C4-2B (cell line): ENCODE data around the gene ODF2.
"Not testable (repeated sequence)": the region's sequence is repeated elsewhere in the genome, so short reads cannot be mapped to it uniquely, and the experiment has no call there.

Source experiments
- H3K27ac ChIP-seq: fragments of 450-650 bp; 2 replicates; pipeline ENCODE4 v1.5.1; 2017
- ZFX ChIP-seq: fragments of 450-650 bp; IDR thresholded peaks from 2 replicates; pipeline ENCODE4 v1.6.1; 2017
- TF ChIP-seq, protein P1 (sequence below): fragments of 450-650 bp; conservative IDR thresholded peaks from 2 replicates; pipeline ENCODE4 v1.5.1; 2017; ENCODE audit warnings: mild to moderate bottlenecking

ODF2 gene

DNA sequence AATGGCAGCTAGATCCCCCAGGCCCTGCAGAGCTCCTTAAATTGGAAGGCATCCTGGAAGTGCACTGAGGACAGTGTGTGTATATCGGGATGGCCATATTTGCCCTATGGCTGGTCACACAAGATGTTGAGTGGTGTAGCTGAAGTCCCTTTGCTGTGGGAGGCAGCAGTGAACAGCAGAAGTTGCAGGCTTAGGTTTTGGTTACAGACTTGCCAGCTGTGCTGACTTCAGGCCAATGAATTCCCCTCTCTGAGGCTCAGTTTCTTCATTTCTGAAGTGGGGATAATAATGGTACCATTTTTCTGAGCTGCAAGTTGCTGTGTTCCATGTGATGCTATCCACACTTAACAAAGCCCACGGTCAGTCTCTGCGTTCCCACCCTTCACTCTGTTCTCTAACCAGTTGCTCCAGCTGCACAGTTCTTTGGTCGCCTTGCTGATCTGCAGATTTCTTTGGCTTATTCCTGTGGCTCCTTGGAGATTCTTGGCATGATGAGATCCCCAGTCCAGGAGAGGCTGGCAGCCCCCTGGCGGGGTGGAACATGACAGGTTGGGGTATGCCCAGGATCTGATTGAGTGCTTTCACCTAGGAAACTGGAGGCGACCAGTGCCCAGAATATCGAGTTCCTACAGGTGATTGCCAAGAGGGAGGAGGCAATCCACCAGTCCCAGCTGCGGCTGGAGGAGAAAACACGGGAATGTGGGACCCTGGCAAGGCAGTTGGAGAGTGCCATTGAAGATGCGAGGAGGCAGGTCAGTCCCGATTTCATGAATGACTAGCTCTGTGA is 42.2 kb downstream of the ODF2 start:
- H3K27ac ChIP-seq: no peak overlapping the region
- TF ChIP-seq, protein P1, sequence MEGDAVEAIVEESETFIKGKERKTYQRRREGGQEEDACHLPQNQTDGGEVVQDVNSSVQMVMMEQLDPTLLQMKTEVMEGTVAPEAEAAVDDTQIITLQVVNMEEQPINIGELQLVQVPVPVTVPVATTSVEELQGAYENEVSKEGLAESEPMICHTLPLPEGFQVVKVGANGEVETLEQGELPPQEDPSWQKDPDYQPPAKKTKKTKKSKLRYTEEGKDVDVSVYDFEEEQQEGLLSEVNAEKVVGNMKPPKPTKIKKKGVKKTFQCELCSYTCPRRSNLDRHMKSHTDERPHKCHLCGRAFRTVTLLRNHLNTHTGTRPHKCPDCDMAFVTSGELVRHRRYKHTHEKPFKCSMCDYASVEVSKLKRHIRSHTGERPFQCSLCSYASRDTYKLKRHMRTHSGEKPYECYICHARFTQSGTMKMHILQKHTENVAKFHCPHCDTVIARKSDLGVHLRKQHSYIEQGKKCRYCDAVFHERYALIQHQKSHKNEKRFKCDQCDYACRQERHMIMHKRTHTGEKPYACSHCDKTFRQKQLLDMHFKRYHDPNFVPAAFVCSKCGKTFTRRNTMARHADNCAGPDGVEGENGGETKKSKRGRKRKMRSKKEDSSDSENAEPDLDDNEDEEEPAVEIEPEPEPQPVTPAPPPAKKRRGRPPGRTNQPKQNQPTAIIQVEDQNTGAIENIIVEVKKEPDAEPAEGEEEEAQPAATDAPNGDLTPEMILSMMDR: no peak
- no peak for TF ChIP-seq ZFX

- no peak overlapping the region for H3K27ac ChIP-seq
- no peak for TF ChIP-seq ZFX
- TF ChIP-seq, protein P1: no peak
These were observed 43.1 kb downstream of the ODF2 start for GRCh38 chr9:128498911-128499310.

GRCh38 chr9:128499920-128500319 is 44.1 kb downstream of the ODF2 start:
- TF ChIP-seq, protein P1: no peak
- no peak for TF ChIP-seq ZFX
- no peak overlapping the region for H3K27ac ChIP-seq

GRCh38 chr9:128503415-128503825 is 47.6 kb downstream of the ODF2 start:
- H3K27ac ChIP-seq: peak overlapping the region; percentile 85

- peak overlapping the region; percentile 85 for H3K27ac ChIP-seq
- TF ChIP-seq, protein P1: no peak
- TF ChIP-seq ZFX: no peak
These were observed 48.1 kb downstream of the ODF2 start for GRCh38 chr9:128503870-128504269.

DNA sequence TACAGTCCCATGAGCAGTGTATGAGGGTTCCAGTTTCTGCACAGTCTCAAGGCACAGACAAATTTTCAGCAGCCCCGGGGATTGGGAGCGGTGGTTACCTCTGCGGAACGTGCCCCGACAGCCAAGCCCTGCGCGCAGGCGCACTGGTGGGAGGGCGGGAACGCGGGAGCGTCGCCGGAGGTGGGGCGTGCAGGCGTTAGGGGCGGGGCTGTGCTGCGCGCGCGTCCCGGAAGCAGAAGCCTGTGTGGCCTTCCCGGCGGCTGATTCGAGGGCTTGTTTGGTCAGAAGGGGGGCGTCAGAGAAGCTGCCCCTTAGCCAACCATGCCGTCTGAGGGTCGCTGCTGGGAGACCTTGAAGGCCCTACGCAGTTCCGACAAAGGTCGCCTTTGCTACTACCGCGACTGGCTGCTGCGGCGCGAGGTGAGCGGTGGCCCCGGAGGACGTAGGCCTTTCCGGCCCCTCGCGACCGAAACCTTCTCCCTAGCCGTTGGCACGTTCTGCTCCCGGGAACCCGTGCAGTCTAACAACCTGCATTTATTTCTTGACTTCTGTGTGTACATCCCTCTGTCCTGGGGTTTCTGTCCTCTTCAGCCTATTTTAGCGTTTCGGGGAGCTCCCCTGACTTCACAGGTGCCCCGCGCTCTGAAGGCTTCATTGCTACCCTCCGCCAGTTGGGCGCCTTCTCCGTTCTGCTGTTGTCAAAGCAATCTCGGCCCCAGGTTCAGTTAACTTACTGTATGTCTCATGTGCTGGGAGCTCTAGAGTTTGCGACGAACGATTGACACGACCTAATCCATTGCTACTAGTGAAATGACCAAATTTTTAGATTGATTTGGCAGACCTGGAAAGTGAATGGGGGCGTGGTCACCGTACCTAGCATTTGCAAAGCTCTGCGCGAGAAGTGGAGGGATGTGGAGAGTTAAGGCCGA is 48.9 kb downstream of the ODF2 start, which contains the start of gene GLE1:
TSS of gene GLE1 (plus strand) at position 235 of the 929 bp plus-strand sequence. CDS start at position 322, 87 bp downstream.
- H3K27ac ChIP-seq: peak within 1 kb of the TSS; percentile 85
- peak; percentile 95 for TF ChIP-seq ZFX
- TF ChIP-seq, protein P1: no peak

DNA sequence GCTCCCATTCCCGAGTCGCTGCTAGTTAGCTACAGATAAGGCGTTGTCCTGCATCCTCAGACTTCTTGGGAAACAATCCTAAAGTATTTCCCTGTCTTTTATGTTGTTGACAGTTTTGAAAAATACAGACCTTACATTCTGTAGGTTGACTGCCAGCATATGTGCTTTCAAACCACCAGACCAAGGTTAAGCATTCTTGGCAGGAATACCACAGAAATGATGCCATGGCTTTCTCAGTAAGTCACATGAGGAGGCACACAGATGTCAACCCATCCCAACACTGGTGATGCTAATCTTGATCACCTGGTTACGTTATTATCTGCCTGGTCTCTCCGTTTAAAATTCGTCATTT is 49.6 kb downstream of the ODF2 start:
- peak overlapping the region; percentile 85 for H3K27ac ChIP-seq
- no peak for TF ChIP-seq ZFX
- TF ChIP-seq, protein P1: no peak

GRCh38 chr9:128505906-128506305 is 50.1 kb downstream of the ODF2 start:
- H3K27ac ChIP-seq: not testable (repeated sequence)
